Endodermal cell (in vitro differentiated cells): Measurements from ENCODE around the gene ABI3BP. TPM values are rescaled to one million over a fixed set of nuclear protein-coding genes. Genes with fewer than 3 reads are reported as not detected.

ENCODE experiments used
- DNase-seq: peaks from one replicate; pipeline ENCODE4 v3.0.0-alpha.2; 2017
- H3K27ac ChIP-seq: 2 replicates; pipeline ENCODE4 v1.5.1; 2013; ENCODE audit warnings: mild to moderate bottlenecking, low read depth, low read length, moderate library complexity
- H3K27me3 ChIP-seq: 2 replicates; pipeline ENCODE4 v1.6.1; 2013; ENCODE audit warnings: mild to moderate bottlenecking, low read length, moderate library complexity; ENCODE audit not compliant: insufficient read depth, control insufficient read depth, poor library complexity, severe bottlenecking
- H3K36me3 ChIP-seq: 2 replicates; pipeline ENCODE4 v1.7.0; 2013; ENCODE audit warnings: mild to moderate bottlenecking, low read length, moderate library complexity; ENCODE audit not compliant: control insufficient read depth, insufficient read depth
- H3K4me1 ChIP-seq: one replicate; pipeline ENCODE4 v1.7.0; 2013; ENCODE audit warnings: low read length; ENCODE audit not compliant: control insufficient read depth, insufficient read depth
- H3K4me3 ChIP-seq: 2 replicates; pipeline ENCODE4 v1.5.1; 2013; ENCODE audit warnings: mild to moderate bottlenecking, low read length, moderate library complexity
- H3K9ac ChIP-seq: 2 replicates; pipeline ENCODE4 v1.6.1; 2013; ENCODE audit warnings: mild to moderate bottlenecking, low read length, moderate library complexity; ENCODE audit not compliant: poor library complexity, severe bottlenecking; ENCODE audit errors: extremely low read depth
- H3K9me3 ChIP-seq: 2 replicates; pipeline ENCODE4 v1.6.1; 2013; ENCODE audit warnings: mild to moderate bottlenecking, low read length, moderate library complexity; ENCODE audit not compliant: control insufficient read depth
- H3K27ac Mint-ChIP-seq: 2 replicates; pipeline ENCODE4 v1.8.0; 2020; ENCODE audit warnings: mixed read lengths
- H3K27me3 Mint-ChIP-seq: 2 replicates; pipeline ENCODE4 v1.8.0; 2021; ENCODE audit warnings: mild to moderate bottlenecking, mixed read lengths; ENCODE audit not compliant: insufficient read depth
- H3K36me3 Mint-ChIP-seq: 2 replicates; pipeline ENCODE4 v1.8.0; 2020; ENCODE audit warnings: low read depth, mixed read lengths
- H3K4me1 Mint-ChIP-seq: 2 replicates; pipeline ENCODE4 v1.8.0; 2020; ENCODE audit warnings: mixed read lengths
- H3K4me3 Mint-ChIP-seq: 2 replicates; pipeline ENCODE4 v1.8.0; 2020; ENCODE audit warnings: mild to moderate bottlenecking, moderate library complexity, mixed read lengths
- H3K9me3 Mint-ChIP-seq: 2 replicates; pipeline ENCODE4 v1.8.0; 2020; ENCODE audit warnings: mild to moderate bottlenecking, mixed read lengths
- CTCF ChIP-seq: fragments of 200-600 bp; sonication (generic); conservative IDR thresholded peaks from 2 replicates; pipeline ENCODE4 v1.5.0; 2021; ENCODE audit warnings: antibody characterized with exemption, mild to moderate bottlenecking
- WGBS, 2 experiments: methylation state at CpG; one replicate each; pipeline versions ENCODE4 v1.1.5 to v1.1.7; 2013; ENCODE audit warnings: missing lambda C conversion rate in 2 of 2, mixed read lengths in 1 of 2; ENCODE audit not compliant: insufficient coverage in 1 of 2, insufficient read length in 1 of 2; 5-methylcytosine and 5-hydroxymethylcytosine counted together
- total RNA-seq, 2 donors: library from RNA; stranded (reverse); fragmentation: NEBNext Ultra II Directional in 1 of 2; extraction: Animal tissue kit (Norgen Biotek cat#: 25700) in 1 of 2; gene quantifications; 2 replicates in 1 of 2; 3 replicates in 1 of 2; pipeline ENCODE4 v1.2.1, GENCODE V29; 2021

ABI3BP gene
- total RNA-seq, 2 donors from 2014 or later: 0.42 TPM; not detected in 1

GRCh38 chr3:100725935-100726513 lies 267.2 kb downstream of the ABI3BP start:
- no peaks in the 10 kb centered on the region for H3K27me3 ChIP-seq
- H3K9me3 Mint-ChIP-seq: no peaks in the 10 kb centered on the region
- H3K4me3 ChIP-seq: no peak overlapping the region
- peaks cover 78% of the 10 kb centered on the region for H3K36me3 Mint-ChIP-seq
- H3K27ac Mint-ChIP-seq: peak overlapping the region; percentile 78
- peaks cover 29% of the 10 kb centered on the region for H3K4me1 Mint-ChIP-seq
- peaks cover 3% of the 10 kb centered on the region for H3K4me1 ChIP-seq
- DNase-seq: peak; percentile 51
- H3K36me3 ChIP-seq: peaks cover 76% of the 10 kb centered on the region
- no peak overlapping the region for H3K27ac ChIP-seq
- 92 to 95% methylated on average over 2 to 3 of the region's 3 CpGs for WGBS, 2 experiments
- TF ChIP-seq CTCF: no peak
- no peaks in the 10 kb centered on the region for H3K27me3 Mint-ChIP-seq
- H3K4me3 Mint-ChIP-seq: no peak overlapping the region
- peaks cover 10% of the 10 kb centered on the region for H3K9me3 ChIP-seq
- H3K9ac ChIP-seq: no peak overlapping the region

GRCh38 chr3:100720426-100720825 lies 272.8 kb downstream of the ABI3BP start:
- 59 to 67% methylated on average over 3 to 5 of the region's 5 CpGs for WGBS, 2 experiments
- H3K9ac ChIP-seq: no peak overlapping the region
- no peaks in the 10 kb centered on the region for H3K27me3 ChIP-seq
- no peaks in the 10 kb centered on the region for H3K27me3 Mint-ChIP-seq
- peaks cover 76% of the 10 kb centered on the region for H3K36me3 Mint-ChIP-seq
- H3K4me1 Mint-ChIP-seq: peaks cover 31% of the 10 kb centered on the region
- H3K9me3 Mint-ChIP-seq: no peaks in the 10 kb centered on the region
- H3K4me3 Mint-ChIP-seq: no peak overlapping the region
- no peak overlapping the region for H3K27ac ChIP-seq
- H3K4me3 ChIP-seq: no peak overlapping the region
- H3K36me3 ChIP-seq: peaks cover 90% of the 10 kb centered on the region
- H3K9me3 ChIP-seq: peaks cover 15% of the 10 kb centered on the region
- DNase-seq: peak; percentile 86
- no peak overlapping the region for H3K27ac Mint-ChIP-seq
- no peak for TF ChIP-seq CTCF
- peaks cover 5% of the 10 kb centered on the region for H3K4me1 ChIP-seq

- WGBS, 2 experiments: 43% methylated on average over 1 of the region's 1 CpG; no CpG with 5 or more reads in 1 of the 2 experiments
- peaks cover 8% of the 10 kb centered on the region for H3K4me1 ChIP-seq
Observed at GRCh38 chr3:100719136-100719535, 274.1 kb downstream of the ABI3BP start.

More at GRCh38 chr3:100719136-100719535, 274.1 kb downstream of the ABI3BP start:
- no peaks in the 10 kb centered on the region for H3K9me3 Mint-ChIP-seq
- no peak for TF ChIP-seq CTCF
- peaks cover 35% of the 10 kb centered on the region for H3K4me1 Mint-ChIP-seq
- DNase-seq: no peak
- H3K36me3 Mint-ChIP-seq: peaks cover 77% of the 10 kb centered on the region
- no peaks in the 10 kb centered on the region for H3K27me3 ChIP-seq
- H3K4me3 Mint-ChIP-seq: no peak overlapping the region
- no peaks in the 10 kb centered on the region for H3K27me3 Mint-ChIP-seq
- peaks cover 15% of the 10 kb centered on the region for H3K9me3 ChIP-seq
- H3K27ac Mint-ChIP-seq: no peak overlapping the region
- no peak overlapping the region for H3K27ac ChIP-seq
- H3K36me3 ChIP-seq: peaks cover 92% of the 10 kb centered on the region
- no peak overlapping the region for H3K9ac ChIP-seq
- no peak overlapping the region for H3K4me3 ChIP-seq
